Stimulated activated CD8-positive, alpha-beta memory T cell treated with anti-CD3 and anti-CD28 coated beads, Interleukin-4, amount 100 ng/mL, for 48 hours (primary cell): ENCODE data around the gene ANK3.
"Not testable (repeated sequence)": the region's sequence is repeated elsewhere in the genome, so short reads cannot be mapped to it uniquely, and the experiment has no call there.

Experiments used
- DNase-seq: peaks from one replicate; pipeline ENCODE4 v3.0.0-alpha.2; 2020

The ANK3 gene

DNA sequence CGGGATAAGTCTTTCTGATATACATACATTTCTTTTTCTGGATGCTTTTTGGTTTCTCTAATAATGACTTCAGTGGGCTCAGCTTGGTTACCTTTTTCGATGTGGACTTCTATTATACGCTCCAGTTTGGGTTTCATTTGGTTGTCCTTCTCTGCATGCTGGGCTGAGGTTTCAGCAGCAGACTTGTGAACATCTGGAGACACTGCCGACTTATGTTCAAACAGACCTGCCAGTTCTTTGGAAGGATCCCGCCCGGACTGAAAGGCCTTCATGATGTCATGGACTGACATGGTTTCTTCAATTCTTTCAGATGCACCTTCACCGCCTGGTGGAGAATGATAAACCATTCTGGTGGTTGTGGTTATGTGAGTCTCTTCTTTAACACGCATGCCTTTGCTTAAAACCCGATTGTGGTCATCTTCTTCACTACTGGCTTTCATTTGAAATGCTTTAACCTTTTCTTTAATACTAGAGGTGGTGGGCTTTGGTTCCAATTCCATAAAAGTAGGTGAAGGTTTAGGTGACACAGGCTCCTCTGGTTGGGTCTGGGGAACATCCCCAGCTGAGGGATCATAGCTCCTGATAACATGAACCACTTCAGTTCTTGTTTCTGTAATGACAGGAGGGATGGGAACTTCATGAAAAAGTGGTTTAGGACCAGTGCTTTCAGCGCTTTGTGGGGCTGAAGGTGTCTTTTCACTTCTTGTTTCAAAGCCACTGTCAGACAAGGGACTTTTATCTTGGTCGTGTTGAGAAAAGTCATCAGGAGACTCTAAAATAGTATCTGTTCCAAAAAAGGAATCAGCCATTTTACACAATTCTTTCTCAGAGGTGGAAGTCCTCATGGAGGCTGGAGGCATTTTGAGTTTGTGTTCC lies 315.7 kb downstream of the ANK3 start:
- no peak for DNase-seq

DNA sequence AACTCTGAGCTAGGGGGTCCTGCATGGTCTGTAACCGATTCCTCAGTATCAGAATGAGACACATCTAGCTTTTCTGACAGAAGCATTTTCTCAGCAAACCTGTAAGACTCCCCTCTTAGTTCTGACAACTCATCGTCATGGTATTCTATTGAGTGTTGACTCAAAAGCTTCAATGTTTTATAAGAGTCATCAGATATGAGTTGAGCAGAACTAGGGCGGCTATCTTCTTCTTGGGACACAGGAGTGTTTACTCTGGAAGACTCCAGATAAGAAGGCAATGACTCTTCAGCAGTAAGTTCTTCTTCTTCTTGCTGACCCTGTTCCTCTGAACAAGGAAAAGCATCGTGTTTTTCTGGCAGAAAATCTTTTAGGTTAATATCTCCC lies 316.3 kb downstream of the ANK3 start:
- DNase-seq: no peak

DNA sequence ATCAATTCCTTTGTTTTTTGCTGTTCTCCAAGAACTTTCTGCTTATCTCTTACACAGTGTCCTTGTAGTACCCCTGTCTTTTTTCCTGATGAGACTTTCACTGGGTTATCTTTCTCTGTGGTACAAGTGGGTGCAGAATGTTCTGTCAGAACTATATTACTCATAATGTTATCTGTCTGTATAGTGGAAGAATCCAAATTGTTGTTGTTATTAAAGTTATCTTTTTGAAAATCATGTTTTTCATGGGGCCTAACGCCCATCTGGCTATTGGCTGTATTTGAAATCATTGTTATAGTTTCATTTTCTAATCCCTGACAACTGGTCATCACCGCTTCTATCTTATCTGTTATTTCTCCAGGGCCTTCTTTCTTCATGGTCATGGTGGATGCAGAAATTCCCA lies 320.4 kb downstream of the ANK3 start:
- no peak for DNase-seq

DNA sequence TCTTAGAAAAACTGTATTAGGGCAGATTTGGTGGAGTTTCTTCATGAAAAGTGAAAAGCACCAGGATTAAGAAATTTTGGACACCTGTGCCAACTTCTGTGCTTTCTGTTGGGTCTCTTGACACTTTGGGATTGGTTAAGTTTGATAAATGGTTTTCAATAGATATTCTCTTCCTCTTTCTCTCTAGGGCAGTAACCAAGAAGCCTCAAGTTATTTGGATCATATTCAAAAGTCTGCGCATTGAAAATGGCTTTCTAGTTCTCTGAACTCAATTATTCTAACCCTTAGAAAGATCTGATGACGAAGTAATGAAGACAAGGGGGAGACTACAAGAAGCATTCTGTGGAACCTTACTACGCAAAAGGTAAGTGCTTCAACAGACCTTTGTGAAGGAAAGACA lies 339.3 kb downstream of the ANK3 start:
- no peak for DNase-seq

DNA sequence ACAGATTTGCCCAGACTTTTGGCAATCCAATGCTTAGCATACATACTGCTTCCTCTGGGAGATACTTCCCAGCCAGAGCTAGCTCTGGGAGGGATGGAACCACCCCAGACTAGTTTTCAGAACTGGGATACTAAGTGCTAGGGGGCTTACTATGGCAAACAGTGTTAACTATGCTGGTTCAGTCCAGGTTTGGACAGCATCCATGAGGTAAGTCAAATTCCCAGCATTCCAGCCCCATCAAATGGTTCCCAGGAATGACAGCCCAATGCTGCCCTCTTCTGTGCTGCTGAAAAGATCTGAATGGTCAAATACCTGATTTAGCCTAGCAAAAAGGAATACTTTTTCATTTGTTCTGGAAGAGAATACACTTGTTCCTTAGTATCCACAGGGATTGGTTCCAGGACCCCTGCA lies 341.6 kb downstream of the ANK3 start:
- no peak for DNase-seq

DNA sequence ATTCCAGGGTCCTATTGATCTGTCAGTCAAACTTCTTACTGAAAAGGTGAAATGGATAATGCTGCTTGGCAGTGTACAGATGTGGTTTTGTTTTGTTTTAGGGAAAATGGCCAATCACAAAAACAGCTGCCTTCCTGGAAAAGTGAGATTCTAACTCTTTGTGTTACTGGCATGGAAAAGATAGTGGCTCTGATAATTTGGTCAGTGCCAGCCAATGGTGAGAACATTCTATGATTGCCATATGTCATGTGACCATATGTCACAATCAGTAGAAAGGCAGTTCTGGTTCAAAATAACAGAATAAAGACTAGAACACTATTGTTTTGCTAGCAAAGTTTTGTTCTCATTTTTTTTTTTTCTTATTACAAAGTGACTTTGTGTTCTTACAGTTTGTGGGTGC lies 344.1 kb downstream of the ANK3 start:
- DNase-seq: no peak

DNA sequence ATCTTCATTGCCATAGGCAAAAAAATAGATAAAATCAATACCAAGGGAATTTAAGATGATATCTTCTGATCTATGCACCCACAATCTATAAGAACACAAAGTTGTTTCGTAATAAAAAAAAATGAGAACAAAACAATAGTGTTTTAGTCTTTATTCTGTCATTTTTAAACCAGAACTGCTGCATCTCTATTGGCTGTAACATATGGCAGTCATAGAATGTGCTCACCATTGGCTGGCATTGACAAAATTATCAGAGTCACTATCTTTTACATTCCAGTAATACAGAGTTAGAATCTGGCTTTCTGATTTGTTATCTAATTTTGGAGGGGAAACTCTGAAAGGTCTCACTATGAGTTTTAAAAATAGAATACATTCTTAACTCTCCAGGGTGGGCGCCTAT lies 344.7 kb downstream of the ANK3 start:
- DNase-seq: no peak

DNA sequence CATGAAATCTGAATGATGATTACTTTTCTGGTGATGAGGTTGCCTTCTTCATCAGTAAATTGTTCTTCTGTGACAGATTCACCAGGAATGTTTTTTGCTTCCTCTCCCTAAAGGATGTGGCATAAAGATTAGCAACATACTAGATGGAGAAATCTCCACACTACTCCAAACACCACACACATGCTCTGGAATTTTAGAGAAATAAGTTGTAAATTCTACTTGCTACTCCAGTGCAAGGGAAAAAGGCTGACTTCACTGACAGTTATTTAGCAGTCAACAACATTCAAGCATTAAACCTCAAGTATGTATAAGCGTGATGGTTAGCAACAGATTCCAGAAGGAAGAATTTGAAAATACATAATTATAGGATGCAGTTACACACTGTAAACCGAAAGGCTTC lies 345.4 kb downstream of the ANK3 start:
- no peak for DNase-seq

DNA sequence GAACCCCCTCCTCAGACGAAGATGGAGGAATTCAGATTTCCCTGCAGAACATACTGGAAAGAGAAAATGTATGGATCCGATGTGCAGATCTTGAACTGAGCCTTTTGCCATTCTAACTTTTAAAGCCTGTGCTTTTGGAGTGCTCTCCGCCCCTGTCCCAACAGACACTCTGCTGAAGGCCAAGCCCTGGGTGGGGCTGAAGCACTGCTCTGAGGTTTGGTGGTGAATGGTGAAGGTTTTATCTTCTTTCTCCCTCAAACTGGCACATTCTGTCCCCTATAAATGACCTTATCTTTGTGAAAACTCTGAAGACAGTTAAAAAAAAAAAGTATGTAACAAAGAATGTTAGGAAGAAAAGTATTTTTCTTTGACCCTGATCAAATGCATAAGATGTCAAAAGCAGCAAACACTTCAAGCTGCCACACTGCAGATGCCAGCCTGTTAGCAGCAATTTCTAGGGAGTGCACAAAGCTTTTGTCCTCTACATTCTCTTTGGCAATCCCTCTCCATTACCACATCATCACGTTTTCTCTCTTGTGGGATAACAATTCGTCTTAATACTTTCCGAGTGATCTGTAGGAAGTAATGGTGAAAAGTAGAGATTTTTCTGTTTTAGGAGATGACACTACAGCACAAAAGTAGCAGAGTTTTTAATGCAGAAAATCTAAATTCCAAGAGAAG lies 346.0 kb downstream of the ANK3 start:
- DNase-seq: no peak

DNA sequence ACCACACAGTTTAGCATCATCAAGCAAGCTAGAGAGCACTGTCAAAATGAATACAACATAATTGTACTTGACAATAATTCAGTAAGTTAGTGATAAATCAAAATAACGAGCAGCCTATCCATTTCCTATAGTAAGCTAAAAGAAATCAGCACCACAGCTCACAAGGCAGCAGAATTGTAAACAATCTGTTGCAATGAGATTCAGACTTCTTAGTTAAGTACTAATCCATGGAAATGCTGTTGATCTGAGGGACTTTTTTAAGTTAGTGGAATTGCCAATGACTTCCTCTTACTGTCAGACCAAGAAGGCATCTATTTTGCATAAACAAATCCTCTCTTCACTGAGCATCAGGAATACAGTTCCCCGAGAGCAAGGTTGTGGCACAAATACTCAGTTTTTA lies 346.8 kb downstream of the ANK3 start:
- DNase-seq: no peak

DNA sequence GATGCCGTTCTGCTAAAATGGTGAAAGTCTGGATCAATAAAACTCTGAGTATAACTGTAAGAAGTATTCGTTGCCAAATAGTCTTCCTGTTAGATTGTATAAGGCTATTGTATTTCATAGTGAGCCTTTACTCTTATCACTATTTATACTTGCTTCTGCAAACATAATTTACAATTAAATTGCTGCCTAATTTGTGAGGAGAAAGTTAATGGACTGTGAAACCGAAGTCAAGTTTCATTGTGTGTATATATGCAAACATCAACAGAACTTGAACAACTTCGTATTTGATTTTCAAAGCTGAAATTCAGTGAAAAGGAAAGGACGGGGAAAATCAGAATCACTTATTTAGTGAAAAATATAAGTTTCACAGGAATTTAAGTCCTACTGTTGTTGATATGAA lies 347.4 kb downstream of the ANK3 start:
- no peak for DNase-seq

DNA sequence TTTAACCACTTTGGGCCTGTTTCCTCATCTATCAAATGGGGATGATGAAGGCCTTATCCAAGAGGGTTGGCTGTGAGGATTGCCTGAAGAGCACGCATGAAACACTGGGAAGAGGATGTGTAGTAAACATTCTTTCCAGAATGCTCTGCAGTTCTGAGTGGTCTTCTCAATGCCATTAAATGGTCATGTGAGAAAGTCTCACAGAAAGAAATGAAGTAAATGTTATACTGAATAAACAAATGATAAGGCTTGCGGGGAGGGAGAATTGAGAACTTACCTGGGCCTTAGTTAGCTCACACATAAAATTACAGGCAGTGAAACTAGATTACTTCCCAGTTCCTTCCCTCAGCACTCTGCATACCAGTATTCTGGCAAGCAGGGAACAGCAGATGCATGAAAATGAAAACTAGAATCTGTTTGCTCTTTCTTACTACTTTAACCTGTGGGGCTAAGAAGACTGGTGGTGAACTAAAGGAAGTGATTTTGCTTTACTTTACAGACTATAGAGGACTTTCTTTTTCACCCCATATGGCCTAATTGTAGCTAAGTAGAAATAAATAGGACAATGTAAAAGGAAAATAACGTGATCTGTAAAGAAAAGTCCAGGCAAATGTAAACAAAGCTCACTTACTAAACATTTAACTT lies 348.1 kb downstream of the ANK3 start:
- DNase-seq: no peak

DNA sequence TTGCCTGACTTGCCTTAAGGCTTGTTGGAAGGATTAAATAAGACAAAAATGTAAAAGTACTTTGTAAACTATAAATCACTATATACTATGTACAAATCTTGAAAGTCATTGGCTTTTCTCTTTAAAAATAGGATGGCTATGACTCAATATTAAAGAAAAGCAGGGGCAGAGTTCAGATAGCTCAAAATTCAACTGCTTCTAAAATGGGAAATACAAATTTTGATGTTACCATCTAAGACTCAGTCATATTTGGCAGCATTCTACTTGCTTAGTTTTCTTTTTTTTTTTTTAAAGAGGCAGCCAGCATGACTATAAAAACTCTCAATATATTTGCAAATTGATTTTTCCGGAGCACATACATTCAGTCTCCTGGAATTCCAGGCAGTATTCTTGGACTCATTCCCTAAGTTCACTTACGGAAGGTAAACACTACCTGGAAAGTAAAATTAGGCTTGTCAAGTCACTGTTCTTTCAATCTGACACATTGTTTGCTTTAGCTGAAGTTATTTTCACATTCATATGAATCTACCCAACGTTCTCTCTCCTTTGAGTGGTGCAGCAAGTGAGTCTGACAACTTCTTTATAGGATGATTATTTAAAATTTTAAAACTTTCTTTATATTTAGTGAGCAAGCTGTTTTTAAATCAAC lies 349.5 kb downstream of the ANK3 start:
- no peak for DNase-seq

DNA sequence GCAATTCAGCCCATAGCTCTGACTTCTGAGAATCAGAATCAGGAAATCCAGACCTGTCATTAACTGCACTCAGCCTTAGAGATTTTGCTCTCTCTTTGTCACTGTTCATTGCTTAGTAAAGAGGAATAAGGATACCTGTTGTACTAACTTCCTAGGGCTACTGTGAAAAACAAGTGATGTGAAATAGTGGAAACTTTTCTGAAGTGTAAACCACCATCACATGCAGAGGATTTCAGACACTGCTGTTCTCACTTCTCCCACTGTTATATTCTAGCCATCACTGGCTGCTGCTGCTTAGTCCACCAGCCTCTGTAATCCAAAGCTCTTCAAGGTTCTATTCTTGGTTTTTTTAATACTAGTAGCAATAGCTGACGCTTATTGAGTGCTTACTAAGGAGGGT lies 353.7 kb downstream of the ANK3 start:
- DNase-seq: no peak

DNA sequence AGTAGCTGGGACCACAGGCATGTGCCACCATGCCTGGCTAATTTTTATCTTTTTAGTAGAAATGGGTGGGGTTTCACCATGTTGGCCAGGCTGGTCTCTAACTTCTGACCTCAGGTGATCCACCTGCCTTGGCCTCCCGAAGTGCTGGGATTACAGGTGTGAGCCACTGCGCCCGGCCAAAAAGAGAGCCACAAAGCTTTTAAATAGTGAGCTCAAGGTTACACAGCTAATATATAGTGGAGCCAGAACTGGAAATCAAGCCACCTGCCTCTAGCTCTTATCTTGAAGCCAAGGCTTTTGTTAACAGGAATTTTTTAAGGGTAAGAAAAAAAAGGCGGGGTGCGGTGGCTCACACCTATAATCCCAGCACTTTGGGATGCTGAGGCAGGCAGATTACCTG lies 354.3 kb downstream of the ANK3 start:
- not testable (repeated sequence) for DNase-seq

DNA sequence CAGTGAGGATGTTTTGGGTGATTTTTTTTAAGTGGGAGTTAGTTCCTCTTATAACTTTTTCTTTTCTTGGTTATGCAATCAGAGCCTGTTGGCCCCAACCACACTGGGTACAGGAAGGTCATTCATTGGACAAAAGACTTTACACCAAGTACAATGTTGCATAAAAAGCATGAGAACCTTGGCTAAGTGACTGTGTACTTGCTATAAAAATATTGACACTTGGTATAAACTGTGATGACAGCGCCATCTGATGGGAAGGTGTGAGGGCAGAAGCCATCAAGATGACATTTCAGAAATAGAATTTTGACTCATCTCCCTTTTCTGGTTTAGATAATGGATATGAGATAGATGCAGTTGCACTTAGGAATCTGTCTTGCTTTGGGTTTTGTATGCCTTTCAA lies 357.0 kb downstream of the ANK3 start:
- peak; percentile 56 for DNase-seq

DNA sequence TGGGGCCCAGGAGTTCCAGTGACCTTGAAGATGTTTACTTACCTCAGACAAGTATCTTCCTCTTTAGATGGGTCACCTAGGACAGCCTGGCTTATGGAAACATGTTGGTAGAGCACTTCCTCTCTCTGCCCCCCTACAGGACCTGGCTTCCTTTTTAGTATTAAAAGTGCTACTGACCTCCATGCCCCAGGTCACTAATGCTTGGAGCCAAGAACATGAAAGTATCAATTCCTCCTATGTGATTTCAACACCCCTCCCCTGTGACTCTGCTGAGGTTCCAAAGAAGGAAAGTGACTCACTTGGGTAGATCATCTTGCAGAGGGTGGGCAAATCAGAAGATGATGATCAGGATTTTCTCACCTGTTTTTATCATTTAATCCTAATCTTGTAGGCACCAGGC lies 358.0 kb downstream of the ANK3 start:
- no peak for DNase-seq

DNA sequence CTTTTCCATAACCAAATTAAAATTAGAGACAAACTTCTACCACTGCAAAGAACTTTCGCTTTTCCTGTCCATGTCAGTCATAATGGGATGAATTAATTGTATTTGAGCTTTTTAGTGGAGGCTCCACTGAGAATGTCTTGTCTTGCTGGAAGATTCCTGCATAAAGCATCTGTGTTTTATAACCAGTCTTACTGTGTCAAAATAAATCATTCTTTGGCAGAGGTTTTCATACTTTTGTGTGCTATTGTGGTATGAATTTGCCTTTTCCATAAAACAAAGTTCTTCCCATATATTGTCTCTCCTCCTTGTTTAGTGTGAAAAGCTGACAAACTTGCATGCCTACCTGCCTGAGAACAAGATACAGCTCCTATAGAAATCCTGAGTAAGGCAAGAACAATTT lies 358.5 kb downstream of the ANK3 start:
- no peak for DNase-seq

DNA sequence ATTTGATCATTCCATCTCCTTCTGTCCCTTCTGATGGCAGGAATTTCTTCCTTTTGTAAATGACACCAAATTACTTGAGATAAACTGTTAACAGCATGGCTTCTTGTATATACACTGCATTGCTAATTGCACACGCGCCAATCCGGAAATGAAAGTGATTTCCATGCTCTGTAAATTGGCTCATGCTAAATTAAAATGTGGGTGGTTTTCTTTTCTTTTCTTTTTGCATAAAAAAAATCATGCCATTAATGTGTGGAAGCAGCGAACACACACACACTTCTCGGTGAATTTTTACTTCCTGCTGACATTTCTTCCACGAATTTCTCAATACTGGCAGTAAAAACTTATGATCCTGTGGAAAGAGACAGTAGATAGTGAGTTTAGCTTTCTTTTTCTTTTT lies 360.2 kb downstream of the ANK3 start:
- DNase-seq: no peak

DNA sequence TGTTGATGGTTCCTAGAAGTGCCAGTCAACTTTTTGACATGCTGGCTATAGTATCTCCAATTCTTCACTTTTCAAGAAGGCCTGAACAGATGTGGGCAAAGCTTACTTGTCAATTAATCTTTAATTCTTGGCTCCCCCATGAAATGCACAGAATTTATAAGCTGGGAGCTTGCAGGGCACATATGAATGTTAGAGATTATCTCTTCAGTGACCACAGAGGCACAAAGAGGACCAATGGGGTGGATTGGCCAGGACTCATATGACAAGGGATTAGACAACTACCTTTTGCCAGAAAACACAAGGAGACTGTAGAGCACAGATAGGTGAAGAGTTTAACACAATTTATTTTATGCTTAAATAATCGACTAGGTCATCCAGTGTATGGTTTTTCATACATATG lies 361.6 kb downstream of the ANK3 start:
- DNase-seq: no peak

DNA sequence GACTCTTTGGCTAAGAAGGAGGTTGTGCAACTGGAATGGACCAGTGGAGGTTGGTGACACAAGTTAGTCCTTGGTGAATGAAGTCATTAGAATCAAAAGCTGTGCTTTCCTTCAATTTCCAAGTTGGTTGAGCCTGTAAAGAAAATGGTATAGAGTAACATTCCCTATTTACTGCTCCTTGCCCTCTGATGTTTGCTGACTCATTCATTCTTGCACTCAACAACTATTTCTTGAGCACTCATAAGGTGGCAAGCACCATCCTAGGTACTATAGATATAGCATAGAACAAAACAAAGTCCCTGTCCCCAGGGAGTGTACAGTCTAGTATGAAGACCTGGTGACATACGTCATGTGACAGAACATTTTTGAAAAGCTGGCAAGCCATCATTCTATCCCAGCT lies 364.4 kb downstream of the ANK3 start:
- no peak for DNase-seq

DNA sequence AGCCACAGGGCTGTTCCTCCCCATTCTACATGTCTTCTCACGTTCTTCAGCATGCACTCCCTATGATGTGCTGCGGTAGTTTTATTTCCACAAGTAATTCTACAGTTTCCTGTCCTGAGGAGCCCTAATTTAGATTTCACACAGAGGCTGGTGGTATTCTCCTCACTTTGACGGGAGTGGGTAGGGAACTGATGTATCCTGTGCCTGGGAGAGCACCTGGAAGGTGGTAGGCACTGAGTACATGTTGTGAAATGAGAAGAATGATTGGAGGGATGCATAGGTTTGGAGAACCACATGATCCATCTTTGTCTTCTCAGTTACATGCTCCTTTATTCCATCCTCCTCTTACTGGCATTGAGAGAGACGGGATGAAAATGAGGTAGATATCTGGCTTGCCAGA lies 365.2 kb downstream of the ANK3 start:
- DNase-seq: no peak

DNA sequence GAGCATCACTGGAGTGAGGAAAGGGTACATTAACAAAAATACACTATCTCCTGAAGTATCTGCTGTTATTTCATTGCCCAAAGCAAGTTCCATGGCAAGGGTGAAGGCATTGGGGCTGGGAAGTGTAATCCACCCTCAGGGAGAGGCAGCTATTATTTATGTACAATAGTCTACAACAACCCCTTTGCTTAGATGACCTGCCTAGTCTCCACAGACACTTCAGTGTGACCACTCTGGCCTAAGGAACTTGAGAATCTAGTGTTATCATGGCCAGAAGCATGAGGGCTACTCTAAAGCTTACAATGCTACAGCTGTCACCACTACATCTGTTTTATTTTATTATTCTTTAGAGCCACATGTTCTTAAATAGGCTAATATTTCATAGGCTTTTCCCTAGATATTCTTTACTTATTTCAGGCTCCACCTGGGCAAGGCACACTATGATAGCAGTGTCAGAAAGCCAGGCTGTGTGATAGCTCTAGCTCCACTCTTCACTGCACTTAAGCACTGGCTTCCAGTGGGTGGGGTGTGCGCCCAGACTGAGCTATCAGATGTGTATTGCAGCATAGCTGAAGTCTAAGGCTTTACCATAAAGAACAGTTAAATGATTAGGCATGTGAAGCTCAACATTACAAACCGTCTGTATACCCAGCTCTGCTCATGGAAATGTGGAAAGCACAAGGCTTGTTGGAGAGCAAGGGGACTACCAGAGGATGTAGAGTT lies 366.4 kb downstream of the ANK3 start:
- DNase-seq: no peak
